Parathyroid adenoma (tissue), 2 donors: Measurements from ENCODE around the gene ANKRD39.

Source experiments
- H2AFZ ChIP-seq: fragments of 300-600 bp; sonication (generic); one replicate; pipeline ENCODE4 v1.7.0; 2017; ENCODE audit warnings: antibody characterized with exemption, mild to moderate bottlenecking
- H3K27ac ChIP-seq: fragments of 300-600 bp; sonication (generic); one replicate; pipeline ENCODE4 v1.7.0; 2017
- H3K27me3 ChIP-seq: fragments of 300-600 bp; sonication (generic); one replicate; pipeline ENCODE4 v1.7.0; 2017; ENCODE audit warnings: low read length; ENCODE audit not compliant: control insufficient read depth, insufficient read depth
- H3K36me3 ChIP-seq: fragments of 300-600 bp; sonication (generic); one replicate; pipeline ENCODE4 v1.7.0; 2017; ENCODE audit warnings: low read length; ENCODE audit not compliant: control insufficient read depth, insufficient read depth
- H3K4me1 ChIP-seq: fragments of 300-600 bp; sonication (generic); one replicate; pipeline ENCODE4 v1.7.0; 2017; ENCODE audit warnings: control low read depth
- H3K4me2 ChIP-seq: fragments of 300-600 bp; sonication (generic); one replicate; pipeline ENCODE4 v1.7.0; 2017; ENCODE audit warnings: low read length
- H3K4me3 ChIP-seq: fragments of 300-600 bp; sonication (generic); one replicate; pipeline ENCODE4 v1.7.0; 2017; ENCODE audit warnings: low read depth, low read length
- H3K79me2 ChIP-seq: fragments of 300-600 bp; sonication (generic); one replicate; pipeline ENCODE4 v1.7.0; 2017; ENCODE audit warnings: control low read depth
- H3K9ac ChIP-seq: fragments of 300-600 bp; sonication (generic); one replicate; pipeline ENCODE4 v1.7.0; 2017; ENCODE audit warnings: mild to moderate bottlenecking
- H3K9me3 ChIP-seq: fragments of 300-600 bp; sonication (generic); one replicate; pipeline ENCODE4 v1.7.0; 2017; ENCODE audit warnings: low read length; ENCODE audit not compliant: control insufficient read depth
- TF ChIP-seq, protein P1 (sequence below): fragments of 300-600 bp; sonication (generic); IDR thresholded peaks from one replicate; pipeline ENCODE4 v1.7.0; 2017; ENCODE audit warnings: antibody characterized with exemption, mild to moderate bottlenecking
- donor health status: primary hyperparathyroidism.

ANKRD39 gene

GRCh38 chr2:96872591-96873349 is 15.0 kb upstream of the ANKRD39 start:
- Histone ChIP-seq H3K79me2 (peaks cover 2% of the 10 kb centered on the region), H3K4me2 (no peak overlapping the region), H3K27me3 (no peaks in the 10 kb centered on the region), H3K9me3 (no peaks in the 10 kb centered on the region), H2AFZ (no peak overlapping the region), H3K9ac (no peak overlapping the region), H3K36me3 (no peaks in the 10 kb centered on the region), H3K4me3 (no peak overlapping the region), H3K4me1 (peaks cover 19% of the 10 kb centered on the region), H3K27ac (no peak overlapping the region)
- TF ChIP-seq, protein P1, sequence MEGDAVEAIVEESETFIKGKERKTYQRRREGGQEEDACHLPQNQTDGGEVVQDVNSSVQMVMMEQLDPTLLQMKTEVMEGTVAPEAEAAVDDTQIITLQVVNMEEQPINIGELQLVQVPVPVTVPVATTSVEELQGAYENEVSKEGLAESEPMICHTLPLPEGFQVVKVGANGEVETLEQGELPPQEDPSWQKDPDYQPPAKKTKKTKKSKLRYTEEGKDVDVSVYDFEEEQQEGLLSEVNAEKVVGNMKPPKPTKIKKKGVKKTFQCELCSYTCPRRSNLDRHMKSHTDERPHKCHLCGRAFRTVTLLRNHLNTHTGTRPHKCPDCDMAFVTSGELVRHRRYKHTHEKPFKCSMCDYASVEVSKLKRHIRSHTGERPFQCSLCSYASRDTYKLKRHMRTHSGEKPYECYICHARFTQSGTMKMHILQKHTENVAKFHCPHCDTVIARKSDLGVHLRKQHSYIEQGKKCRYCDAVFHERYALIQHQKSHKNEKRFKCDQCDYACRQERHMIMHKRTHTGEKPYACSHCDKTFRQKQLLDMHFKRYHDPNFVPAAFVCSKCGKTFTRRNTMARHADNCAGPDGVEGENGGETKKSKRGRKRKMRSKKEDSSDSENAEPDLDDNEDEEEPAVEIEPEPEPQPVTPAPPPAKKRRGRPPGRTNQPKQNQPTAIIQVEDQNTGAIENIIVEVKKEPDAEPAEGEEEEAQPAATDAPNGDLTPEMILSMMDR = no peak

DNA sequence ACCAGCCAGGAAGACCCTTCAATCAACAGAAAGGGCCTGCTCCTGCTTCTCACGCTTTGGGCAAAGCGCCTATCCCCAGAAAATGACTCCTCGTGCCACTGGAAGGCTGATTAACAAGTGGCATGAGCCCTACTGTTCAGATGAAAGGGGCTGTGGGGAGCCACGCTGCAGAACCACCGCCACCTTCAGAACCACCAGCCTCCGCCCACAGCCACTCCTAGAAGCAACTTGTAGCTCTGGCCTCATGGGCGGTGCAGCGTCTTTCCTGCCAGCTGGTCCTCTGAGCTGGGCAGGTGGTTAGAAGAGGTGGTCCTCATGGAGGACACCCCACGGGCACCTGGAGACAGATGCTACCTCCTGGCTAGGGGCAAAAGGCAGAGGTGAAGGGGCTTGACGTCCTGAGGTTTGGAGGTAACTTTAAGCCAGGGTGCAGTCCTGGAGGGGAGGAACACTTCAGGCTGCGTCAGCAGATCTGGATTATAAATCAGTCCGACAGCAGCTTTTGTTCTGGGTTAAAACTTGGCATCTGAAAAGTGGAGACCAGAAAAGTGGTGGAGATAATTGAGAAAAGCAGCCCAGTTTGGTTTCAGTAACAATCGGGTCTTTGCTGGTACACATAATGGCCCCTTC is 12.9 kb upstream of the ANKRD39 start:
- H3K27ac ChIP-seq = peak overlapping the region; percentile 81
- no peak overlapping the region for H3K9ac ChIP-seq
- H3K4me2 ChIP-seq = peak overlapping the region; percentile 57
- H3K4me1 ChIP-seq = peaks cover 19% of the 10 kb centered on the region
- H3K4me3 ChIP-seq = peak overlapping the region; percentile 80
- peaks cover 2% of the 10 kb centered on the region for H3K79me2 ChIP-seq
- no peaks in the 10 kb centered on the region for H3K27me3 ChIP-seq
- H2AFZ ChIP-seq = peak overlapping the region; percentile 96
- no peaks in the 10 kb centered on the region for H3K36me3 ChIP-seq
- TF ChIP-seq, protein P1 = no peak
- no peaks in the 10 kb centered on the region for H3K9me3 ChIP-seq

- Histone ChIP-seq H3K4me3 (peak within 1 kb of the TSS; percentile 80), H3K4me2 (peak within 1 kb of the TSS; percentile 84), H3K9me3 (no peaks in the 10 kb centered on the region), H3K9ac (peak within 1 kb of the TSS; percentile 92), H3K36me3 (no peaks in the 10 kb centered on the region), H2AFZ (peak within 1 kb of the TSS; percentile 96), H3K27me3 (no peaks in the 10 kb centered on the region), H3K27ac (peak within 1 kb of the TSS; percentile 83), H3K4me1 (peaks cover 19% of the 10 kb centered on the region), H3K79me2 (peaks cover 2% of the 10 kb centered on the region)
- TF ChIP-seq, protein P1 = no peak
These were observed 12.2 kb upstream of the ANKRD39 start, which contains the start of gene SEMA4C for GRCh38 chr2:96869822-96870625. Gene SEMA4C, minus strand, starts transcription at chr2:96870080. Its CDS starts 2,194 bp downstream, at chr2:96867886.

GRCh38 chr2:96869281-96869821 is 11.5 kb upstream of the ANKRD39 start:
- Histone ChIP-seq H3K4me2 (peak overlapping the region; percentile 84), H2AFZ (peak overlapping the region; percentile 96), H3K4me1 (peaks cover 14% of the 10 kb centered on the region), H3K9ac (peak overlapping the region; percentile 92), H3K4me3 (peak overlapping the region; percentile 80), H3K36me3 (no peaks in the 10 kb centered on the region), H3K27ac (peak overlapping the region; percentile 83), H3K79me2 (peaks cover 2% of the 10 kb centered on the region), H3K27me3 (no peaks in the 10 kb centered on the region), H3K9me3 (no peaks in the 10 kb centered on the region)
- TF ChIP-seq, protein P1 = no peak
